Measurements from ENCODE around the gene GCAT. TPM values are rescaled to one million over a fixed set of nuclear protein-coding genes. Genes with fewer than 3 reads are reported as not detected.

The GCAT gene
- total and polyA plus RNA-seq, 2 of the 13 experiments (the other 11 are each of a cell fraction or from before 2014, with no cell fraction given) = 28.0 to 50.3 TPM

DNA sequence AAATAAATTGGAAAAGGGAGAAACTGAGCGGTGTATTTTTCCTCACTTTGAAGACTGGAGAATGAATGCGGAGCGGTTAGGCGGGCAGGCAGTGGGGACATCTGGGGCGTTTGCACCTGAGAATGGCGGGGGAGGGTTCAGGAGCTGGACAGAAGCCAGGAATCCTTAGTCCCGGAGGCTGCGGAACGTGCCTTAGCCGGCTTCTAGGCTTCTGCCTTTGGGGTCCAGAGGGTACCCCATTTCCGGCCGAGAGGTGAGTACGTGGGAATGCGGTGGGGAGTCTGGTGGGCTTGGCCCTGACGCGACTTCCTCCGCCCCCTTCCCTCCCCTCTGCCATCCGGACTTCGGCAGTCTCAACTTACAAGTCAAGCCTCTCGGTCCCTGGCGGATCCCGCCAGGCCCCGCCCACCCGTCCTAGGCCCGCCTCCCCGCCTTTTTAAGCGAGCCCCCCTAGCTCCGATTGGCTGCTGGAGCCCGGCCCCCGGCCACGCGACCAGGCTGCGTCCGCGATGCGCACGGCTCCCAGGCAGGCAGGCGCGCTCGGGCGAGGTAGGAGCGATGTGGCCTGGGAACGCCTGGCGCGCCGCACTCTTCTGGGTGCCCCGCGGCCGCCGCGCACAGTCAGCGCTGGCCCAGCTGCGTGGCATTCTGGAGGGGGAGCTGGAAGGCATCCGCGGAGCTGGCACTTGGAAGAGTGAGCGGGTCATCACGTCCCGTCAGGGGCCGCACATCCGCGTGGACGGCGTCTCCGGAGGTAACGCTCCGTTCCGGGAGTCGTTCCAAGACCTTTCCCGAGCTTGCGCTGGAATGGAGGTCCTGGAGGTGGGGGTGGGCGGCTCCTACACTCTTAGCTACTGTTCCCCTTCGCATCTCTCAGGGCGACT, at the start of gene GCAT (continued):
- TF ChIP-seq, protein P1, sequence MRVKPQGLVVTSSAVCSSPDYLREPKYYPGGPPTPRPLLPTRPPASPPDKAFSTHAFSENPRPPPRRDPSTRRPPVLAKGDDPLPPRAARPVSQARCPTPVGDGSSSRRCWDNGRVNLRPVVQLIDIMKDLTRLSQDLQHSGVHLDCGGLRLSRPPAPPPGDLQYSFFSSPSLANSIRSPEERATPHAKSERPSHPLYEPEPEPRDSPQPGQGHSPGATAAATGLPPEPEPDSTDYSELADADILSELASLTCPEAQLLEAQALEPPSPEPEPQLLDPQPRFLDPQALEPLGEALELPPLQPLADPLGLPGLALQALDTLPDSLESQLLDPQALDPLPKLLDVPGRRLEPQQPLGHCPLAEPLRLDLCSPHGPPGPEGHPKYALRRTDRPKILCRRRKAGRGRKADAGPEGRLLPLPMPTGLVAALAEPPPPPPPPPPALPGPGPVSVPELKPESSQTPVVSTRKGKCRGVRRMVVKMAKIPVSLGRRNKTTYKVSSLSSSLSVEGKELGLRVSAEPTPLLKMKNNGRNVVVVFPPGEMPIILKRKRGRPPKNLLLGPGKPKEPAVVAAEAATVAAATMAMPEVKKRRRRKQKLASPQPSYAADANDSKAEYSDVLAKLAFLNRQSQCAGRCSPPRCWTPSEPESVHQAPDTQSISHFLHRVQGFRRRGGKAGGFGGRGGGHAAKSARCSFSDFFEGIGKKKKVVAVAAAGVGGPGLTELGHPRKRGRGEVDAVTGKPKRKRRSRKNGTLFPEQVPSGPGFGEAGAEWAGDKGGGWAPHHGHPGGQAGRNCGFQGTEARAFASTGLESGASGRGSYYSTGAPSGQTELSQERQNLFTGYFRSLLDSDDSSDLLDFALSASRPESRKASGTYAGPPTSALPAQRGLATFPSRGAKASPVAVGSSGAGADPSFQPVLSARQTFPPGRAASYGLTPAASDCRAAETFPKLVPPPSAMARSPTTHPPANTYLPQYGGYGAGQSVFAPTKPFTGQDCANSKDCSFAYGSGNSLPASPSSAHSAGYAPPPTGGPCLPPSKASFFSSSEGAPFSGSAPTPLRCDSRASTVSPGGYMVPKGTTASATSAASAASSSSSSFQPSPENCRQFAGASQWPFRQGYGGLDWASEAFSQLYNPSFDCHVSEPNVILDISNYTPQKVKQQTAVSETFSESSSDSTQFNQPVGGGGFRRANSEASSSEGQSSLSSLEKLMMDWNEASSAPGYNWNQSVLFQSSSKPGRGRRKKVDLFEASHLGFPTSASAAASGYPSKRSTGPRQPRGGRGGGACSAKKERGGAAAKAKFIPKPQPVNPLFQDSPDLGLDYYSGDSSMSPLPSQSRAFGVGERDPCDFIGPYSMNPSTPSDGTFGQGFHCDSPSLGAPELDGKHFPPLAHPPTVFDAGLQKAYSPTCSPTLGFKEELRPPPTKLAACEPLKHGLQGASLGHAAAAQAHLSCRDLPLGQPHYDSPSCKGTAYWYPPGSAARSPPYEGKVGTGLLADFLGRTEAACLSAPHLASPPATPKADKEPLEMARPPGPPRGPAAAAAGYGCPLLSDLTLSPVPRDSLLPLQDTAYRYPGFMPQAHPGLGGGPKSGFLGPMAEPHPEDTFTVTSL (CRISPR knock-in tag; IDR thresholded peaks at IDR 0.05; ENCODE audit: borderline replicate concordance) = no peak
- peak; percentile 65 for TF ChIP-seq SALL1 (CRISPR knock-in tag; IDR thresholded peaks at IDR 0.05)
- TF ChIP-seq, protein P2, sequence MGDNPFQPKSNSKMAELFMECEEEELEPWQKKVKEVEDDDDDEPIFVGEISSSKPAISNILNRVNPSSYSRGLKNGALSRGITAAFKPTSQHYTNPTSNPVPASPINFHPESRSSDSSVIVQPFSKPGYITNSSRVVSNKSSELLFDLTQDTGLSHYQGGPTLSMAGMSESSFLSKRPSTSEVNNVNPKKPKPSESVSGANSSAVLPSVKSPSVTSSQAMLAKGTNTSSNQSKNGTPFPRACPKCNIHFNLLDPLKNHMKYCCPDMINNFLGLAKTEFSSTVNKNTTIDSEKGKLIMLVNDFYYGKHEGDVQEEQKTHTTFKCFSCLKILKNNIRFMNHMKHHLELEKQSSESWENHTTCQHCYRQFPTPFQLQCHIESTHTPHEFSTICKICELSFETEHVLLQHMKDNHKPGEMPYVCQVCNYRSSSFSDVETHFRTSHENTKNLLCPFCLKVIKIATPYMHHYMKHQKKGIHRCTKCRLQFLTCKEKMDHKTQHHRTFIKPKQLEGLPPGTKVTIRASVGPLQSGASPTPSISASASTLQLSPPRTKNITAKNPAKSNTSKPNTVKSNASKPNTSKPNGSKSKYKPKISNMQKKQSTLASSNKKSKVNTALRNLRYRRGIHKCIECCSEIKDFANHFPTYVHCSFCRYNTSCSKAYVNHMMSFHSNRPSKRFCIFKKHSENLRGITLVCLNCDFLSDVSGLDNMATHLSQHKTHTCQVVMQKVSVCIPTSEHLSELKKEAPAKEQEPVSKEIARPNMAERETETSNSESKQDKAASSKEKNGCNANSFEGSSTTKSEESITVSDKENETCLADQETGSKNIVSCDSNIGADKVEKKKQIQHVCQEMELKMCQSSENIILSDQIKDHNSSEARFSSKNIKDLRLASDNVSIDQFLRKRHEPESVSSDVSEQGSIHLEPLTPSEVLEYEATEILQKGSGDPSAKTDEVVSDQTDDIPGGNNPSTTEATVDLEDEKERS (CRISPR knock-in tag; IDR thresholded peaks at IDR 0.05) = peak; percentile 49
- no peak; the same call in 1 of the 2 replicates for TF ChIP-seq KDM5A (IDR thresholded peaks at IDR 0.05; ENCODE audit: borderline replicate concordance, low read length)
- 0 out of 2 replicates have a peak, but pooled peaks have one; percentile 14 for TF ChIP-seq ZNF232 (CRISPR knock-in tag; IDR thresholded peaks at IDR 0.05; ENCODE audit: borderline replicate concordance)
- no peak for TF ChIP-seq ZBTB3 (CRISPR knock-in tag; IDR thresholded peaks at IDR 0.05; ENCODE audit: borderline replicate concordance, low read depth)
- TF ChIP-seq, protein P3, sequence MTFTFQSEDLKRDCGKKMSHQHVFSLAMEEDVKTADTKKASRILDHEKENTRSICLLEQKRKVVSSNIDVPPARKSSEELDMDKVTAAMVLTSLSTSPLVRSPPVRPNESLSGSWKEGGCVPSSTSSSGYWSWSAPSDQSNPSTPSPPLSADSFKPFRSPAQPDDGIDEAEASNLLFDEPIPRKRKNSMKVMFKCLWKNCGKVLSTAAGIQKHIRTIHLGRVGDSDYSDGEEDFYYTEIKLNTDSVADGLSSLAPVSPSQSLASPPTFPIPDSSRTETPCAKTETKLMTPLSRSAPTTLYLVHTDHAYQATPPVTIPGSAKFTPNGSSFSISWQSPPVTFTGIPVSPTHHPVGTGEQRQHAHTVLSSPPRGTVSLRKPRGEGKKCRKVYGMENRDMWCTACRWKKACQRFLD (CRISPR knock-in tag; IDR thresholded peaks at IDR 0.05; ENCODE audit: borderline replicate concordance) = no peak
- TF ChIP-seq, protein P4, sequence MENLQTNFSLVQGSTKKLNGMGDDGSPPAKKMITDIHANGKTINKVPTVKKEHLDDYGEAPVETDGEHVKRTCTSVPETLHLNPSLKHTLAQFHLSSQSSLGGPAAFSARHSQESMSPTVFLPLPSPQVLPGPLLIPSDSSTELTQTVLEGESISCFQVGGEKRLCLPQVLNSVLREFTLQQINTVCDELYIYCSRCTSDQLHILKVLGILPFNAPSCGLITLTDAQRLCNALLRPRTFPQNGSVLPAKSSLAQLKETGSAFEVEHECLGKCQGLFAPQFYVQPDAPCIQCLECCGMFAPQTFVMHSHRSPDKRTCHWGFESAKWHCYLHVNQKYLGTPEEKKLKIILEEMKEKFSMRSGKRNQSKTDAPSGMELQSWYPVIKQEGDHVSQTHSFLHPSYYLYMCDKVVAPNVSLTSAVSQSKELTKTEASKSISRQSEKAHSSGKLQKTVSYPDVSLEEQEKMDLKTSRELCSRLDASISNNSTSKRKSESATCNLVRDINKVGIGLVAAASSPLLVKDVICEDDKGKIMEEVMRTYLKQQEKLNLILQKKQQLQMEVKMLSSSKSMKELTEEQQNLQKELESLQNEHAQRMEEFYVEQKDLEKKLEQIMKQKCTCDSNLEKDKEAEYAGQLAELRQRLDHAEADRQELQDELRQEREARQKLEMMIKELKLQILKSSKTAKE (CRISPR knock-in tag; IDR thresholded peaks at IDR 0.05; ENCODE audit: borderline replicate concordance) = peak; percentile 24; the same call in 1 of the 2 replicates
- TF ChIP-seq PCBP1 (IDR thresholded peaks at IDR 0.05; ENCODE audit: borderline replicate concordance, low read depth, low read length) = 0 out of 2 replicates have a peak, but pooled peaks have one; percentile 34
- TF ChIP-seq MTA1 (CRISPR knock-in tag; IDR thresholded peaks at IDR 0.05; ENCODE audit: borderline replicate concordance) = peak; percentile 27; the same call in 1 of the 2 replicates
